GM19099 (cell line): ENCODE results near the gene KCTD19.

Experiments
- POLR2A ChIP-seq: IDR thresholded peaks from 3 replicates; pipeline ENCODE4 v1.6.1; 2011; ENCODE audit warnings: low read depth; ENCODE audit not compliant: insufficient read length; ENCODE audit errors: extremely low read depth

Gene KCTD19

GRCh38 chr16:67326472-67327309 lies at the start of gene KCTD19, which contains the start of gene LRRC36:
KCTD19 (minus strand) TSS chr16:67326741; CDS start chr16:67326707, 34 bp downstream.
LRRC36 (plus strand) TSS chr16:67326815; CDS start chr16:67326863, 48 bp downstream.
- TF ChIP-seq POLR2A = peak; percentile 49

- no peak for TF ChIP-seq POLR2A
Measured at GRCh38 chr16:67372664-67373063, 46.1 kb upstream of the KCTD19 start.

- no peak for TF ChIP-seq POLR2A
Measured at GRCh38 chr16:67370661-67371060, 44.1 kb upstream of the KCTD19 start.

- no peak for TF ChIP-seq POLR2A
Measured at GRCh38 chr16:67364600-67365235, 38.2 kb upstream of the KCTD19 start.

GRCh38 chr16:67361038-67361437 lies 34.5 kb upstream of the KCTD19 start:
- no peak for TF ChIP-seq POLR2A

GRCh38 chr16:67357561-67357960 lies 31.0 kb upstream of the KCTD19 start:
- TF ChIP-seq POLR2A = no peak

GRCh38 chr16:67356396-67356795 lies 29.9 kb upstream of the KCTD19 start:
- TF ChIP-seq POLR2A = no peak

GRCh38 chr16:67350324-67350723 lies 23.8 kb upstream of the KCTD19 start:
- TF ChIP-seq POLR2A = no peak

GRCh38 chr16:67349172-67349571 lies 22.6 kb upstream of the KCTD19 start:
- no peak for TF ChIP-seq POLR2A

GRCh38 chr16:67346341-67346740 lies 19.8 kb upstream of the KCTD19 start:
- TF ChIP-seq POLR2A = no peak

- no peak for TF ChIP-seq POLR2A
Measured at GRCh38 chr16:67345401-67345800, 18.9 kb upstream of the KCTD19 start.

GRCh38 chr16:67342616-67343015 lies 16.1 kb upstream of the KCTD19 start:
- no peak for TF ChIP-seq POLR2A

GRCh38 chr16:67341250-67341649 lies 14.7 kb upstream of the KCTD19 start:
- TF ChIP-seq POLR2A = no peak

- TF ChIP-seq POLR2A = no peak
Measured at GRCh38 chr16:67339453-67339852, 12.9 kb upstream of the KCTD19 start.

- TF ChIP-seq POLR2A = no peak
Measured at GRCh38 chr16:67336648-67337047, 10.1 kb upstream of the KCTD19 start.

- no peak for TF ChIP-seq POLR2A
Measured at GRCh38 chr16:67336116-67336515, 9.6 kb upstream of the KCTD19 start.
